GM18870 (cell line): ENCODE measurements around the gene RASAL3.
"Not testable (repeated sequence)": the region's sequence is repeated elsewhere in the genome, so short reads cannot be mapped to it uniquely, and the experiment has no call there.

Experiments
- ATAC-seq: cut with Tn5 transposase; IDR thresholded peaks from one replicate; pipeline ENCODE4 v1.9.1; 2021; ENCODE audit warnings: moderate library complexity; ENCODE audit not compliant: unreplicated experiment

Gene RASAL3

DNA sequence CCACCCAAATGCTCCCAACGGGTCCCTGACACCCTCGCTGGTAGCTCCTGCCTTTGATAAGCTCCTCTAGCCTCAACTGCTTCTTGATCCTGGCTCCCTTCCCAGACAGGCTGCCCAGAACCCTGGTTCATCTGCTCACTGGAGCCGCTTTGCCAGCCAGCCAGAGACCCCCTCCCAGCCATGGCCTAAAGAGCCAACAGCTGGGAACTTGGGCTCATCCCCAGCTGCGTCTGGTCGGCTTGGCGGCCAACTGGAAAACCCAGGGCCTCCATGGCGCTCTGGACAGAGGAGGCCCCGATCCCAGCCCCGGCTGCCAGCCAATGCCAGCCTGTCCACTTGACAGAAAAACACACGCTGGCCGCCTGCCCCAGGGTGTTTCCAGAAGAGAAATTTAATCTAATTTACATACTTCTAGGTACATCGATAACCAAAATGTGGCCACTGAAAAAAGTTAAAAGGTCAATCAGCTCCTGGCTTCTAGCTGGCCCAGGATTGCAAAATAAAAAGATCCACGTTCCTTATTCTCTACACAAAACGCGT is 42.6 kb downstream of the RASAL3 start:
- no peak for ATAC-seq

DNA sequence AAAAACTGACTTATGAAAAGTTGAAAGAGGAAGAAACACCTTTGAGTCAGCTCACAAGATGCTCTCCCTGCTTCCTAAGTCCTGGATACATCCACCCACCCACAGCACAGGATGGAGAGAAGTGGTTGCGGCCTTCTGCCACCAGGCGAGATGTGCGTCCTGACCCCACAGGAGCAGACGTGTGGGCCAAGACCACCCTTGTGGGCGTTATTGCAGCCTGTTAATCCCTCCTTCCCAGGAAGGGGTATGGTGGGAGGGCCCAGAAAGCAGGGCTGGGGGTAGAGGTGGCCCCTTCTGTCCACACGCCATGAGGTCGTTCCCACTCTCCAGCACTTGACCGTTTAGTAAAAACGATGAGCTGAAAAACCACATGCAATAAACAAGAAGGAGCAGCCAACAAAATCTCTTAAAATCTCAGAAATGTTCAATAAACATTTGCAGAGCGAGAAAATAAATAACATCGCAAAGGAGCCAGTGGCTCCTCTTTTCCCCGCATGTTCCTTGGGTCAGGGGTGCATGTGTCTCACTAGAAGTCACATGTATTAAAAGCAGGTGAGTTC is 43.1 kb downstream of the RASAL3 start:
- no peak for ATAC-seq

DNA sequence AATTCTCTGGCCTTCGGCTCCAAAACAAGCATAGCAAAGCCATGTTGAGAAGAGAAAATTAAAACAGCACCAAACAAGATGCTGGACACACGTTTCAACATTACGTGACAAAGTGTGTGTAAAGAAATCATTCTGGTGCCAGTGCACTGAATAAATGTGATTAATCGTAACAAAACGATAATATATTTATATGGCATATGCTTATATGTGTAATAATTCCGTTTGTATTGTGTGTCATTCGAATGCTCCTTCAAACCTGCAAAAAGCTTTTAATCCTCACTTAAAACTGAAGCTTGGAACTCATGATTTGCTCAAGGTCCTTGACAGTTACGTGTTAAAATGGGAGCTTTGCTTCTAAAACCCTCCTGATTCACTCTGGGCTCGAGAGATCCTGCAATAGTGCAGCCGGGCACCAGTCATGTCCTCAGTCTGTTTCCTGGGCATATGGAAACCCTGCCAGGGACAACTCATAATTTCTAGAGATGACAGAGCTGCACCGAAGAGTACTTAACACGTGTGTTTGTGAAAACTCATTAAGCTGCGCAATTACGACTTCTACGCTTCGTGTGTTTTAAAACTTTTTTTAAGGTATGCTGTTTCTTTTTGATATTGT is 44.8 kb downstream of the RASAL3 start:
- no peak for ATAC-seq

DNA sequence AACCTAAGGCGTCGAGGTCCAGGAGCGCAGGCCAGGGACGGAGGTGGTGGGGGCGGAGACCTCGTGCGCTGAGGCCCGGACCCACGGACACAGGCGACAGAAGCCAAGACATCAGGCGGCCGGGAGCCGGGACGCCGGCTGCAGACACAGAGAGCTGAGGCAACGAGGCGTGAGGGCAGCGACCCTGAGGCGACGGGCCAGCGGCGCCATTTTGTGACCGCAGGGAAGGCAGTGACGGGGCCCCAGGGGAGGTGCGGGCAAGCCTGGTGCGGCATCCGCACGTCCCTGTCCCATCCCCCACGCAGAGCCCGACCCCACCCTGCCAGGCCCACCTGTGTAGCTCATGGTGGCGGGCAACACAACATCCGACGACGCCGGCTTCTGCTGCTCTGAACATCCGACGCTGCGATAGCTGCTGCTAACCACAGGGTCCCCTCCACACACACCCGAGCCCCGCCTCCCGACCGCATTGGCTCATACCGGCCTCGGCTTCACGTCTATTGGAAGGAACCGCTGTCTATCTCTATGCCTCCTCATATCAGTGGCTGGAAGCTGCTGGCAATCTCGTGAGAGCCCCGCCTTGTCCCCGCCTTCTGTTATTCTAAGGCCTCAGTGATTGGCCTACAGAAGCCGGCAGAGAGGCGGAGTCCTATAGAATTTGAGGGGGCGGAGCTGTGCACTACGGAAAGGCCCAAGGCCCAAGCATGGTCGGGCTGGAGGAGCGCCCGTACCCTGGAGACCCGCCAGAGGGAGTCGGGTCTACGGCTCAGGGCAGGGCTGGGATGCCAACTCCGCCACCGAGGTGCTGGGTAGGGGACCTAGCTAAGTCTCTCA is 45.5 kb downstream of the RASAL3 start, which contains the start of gene AKAP8L:
Gene AKAP8L (minus strand): TSS at position 410 of the 834 bp plus-strand sequence. CDS start 65 bp downstream, at position 345.
- ATAC-seq = peak; percentile 93

DNA sequence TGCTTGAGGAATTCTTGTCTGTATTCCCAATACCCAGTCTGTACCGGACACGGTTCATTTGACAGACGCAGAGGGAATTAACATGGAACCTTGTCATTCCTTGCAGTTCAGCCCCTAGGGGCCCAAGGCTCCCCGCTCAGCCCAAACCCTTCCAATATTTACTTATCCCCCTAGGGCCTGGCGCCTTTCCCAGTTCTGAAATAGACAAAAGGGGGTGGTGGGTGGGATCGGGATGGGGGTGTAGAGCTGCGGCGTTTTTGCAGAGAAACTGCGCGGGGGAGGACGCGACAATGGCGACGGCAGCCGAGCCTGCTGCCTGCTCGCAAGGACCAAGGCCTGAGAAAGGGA is 46.1 kb downstream of the RASAL3 start:
- no peak for ATAC-seq

DNA sequence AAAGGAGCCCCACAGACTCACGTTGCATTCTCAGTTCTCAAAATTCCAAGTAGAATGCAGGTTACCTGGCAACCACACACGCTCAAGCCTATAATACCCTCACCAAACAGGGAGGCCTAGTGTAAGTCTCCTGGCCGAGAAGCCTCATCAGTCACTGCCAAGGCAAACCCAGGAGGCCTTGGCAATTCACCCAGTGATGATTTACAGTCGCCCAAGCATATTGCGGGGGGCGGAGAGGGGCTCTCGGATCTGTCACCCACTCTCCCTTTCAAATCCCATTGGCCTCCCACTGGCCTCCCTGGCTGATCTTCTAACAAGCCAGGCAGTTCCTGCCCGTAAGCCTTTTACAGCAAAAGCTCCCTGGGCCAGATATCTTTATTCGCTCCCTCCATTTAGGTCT is 46.6 kb downstream of the RASAL3 start:
- no peak for ATAC-seq

DNA sequence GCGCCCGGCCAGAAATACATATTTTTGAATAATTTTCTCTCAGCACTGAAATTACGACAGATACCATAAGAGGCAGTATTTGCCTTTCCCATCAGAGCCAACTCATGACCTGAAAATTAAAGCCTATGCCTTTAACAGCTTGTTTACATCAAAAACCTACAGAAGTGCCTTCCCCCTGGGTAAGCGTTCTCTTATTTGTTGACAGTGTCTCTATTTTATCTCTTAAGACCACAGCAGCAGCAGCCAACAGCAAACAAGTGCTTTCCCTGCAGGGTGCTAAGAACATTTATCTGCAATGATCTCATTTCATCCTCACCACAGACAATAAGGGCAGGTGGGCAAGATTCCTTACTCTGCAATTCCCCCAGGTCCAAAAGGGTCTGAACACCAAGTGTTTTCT is 51.5 kb downstream of the RASAL3 start:
- ATAC-seq = no peak

DNA sequence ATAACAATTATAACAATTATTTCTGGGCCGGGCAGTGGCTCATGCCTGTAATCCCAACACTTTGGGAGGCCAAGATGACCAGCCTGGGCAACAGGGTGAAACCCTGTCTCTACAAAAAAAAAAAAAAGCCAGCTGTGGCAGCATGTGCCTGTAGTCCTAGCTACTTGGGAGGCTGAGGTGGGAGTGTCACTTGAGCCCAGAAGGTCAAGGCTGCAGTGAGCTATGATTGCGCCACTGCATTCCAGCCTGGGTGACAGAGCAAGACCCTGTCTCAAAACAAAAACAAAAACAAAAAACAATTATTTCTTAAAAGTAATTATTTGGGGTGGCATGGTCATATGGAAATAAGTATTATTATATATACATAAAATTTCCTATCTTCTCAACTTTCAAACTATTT is 53.0 kb downstream of the RASAL3 start:
- ATAC-seq = not testable (repeated sequence)

DNA sequence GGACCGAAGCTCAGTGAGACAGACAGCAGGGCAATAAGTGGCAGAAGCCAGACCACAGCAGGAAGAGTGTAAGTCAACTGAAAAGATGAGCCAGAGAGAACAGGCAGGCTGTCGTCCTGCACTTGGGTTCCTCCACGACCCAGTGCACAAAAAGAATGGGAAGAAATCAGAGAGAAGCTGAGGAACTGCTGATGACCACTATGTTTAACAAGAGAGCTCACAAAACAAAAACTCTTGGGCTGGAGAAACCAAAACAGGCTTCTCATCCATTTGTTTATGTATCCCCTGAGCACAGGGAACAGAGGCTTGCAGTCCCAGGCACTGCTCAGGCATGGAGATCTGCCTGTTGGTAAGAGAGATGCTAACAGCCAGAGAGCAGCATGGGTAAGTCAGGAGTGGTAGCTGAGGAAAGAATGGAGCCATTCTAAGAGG is 59.5 kb downstream of the RASAL3 start:
- ATAC-seq = no peak

DNA sequence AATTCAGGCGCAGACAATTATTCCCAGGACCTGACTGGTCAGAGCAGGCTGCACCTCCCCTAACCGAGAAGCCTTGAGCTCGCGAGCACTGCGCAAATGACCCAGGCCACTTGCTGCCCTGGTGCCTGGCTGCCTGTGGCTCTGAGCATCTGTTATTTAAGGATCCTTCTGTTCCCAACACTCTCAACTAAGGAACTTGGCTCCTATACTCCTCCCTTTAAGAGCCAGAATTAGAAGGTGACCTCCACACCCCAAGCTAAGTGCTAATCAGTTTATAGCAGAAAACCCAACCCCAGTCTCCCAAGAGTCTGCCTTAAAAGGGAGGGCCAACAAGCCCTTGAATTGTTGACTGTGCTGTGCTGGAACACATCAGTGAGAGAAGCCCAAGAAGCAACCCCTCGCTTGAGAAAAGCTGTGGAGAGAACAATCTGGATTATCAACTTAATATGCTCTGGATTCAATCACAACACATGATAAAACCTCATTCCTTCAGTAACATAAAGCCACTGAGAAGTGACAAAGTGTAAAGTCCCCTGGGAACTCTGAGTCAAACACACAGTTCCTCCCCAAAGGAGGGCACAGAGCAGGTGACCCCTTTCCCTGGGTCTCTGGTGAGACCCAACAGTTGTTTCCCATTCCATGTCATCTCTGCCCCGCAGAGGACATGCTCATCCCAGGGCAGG is 60.1 kb downstream of the RASAL3 start:
- ATAC-seq = no peak

DNA sequence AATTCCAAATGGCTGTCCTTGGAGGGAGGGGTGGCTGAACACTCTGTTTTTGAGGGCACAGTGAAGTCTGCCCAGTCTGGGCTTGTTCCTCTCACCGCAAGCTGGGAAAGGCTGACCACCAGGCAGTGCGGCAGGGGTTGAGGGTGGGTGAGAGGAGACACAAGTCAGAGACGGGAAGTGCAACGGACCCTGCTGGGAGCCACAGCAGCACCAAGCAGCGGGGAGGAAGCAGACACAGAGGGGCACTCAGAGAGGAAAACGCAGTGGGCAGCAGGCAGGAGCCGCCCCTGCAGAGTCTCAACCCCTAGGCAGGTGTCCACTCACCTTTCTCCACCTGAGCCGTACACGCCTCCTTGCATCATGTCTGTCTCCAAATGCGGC is 61.2 kb downstream of the RASAL3 start:
- ATAC-seq = no peak

DNA sequence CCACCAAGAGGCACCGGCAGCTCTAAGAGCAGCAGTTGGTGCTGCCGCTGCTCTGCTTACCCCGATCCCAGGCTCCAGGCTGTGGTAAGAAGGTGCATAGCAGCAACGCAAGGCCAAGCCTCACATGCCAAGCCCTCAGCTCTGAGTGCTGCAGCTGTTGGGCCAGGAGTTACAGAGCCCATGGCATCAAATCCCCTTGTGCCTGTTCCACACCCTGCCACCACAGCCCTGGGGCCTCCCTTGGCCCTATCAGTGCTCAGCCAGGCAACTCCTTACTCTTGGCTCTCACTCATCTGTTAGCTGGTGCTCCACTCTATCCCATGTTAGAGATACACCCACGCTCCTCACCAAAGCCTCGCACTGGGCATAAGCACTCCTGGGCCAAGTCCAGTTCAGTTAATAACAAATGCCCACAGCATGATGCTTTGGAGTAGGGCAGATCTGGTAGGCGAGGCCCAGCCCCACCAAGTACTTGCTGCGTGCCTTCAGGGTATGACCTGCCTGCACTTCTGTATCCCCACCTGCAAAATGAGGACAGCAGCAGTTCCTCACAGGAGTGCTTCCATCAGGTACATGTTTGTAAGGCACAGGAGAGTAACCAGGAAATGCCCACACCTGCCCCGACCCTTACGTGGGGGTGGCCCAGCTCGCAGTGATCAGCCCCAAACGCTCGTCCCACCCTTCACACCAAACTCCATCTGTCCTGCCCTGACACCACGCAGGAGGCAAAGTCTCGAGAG is 61.8 kb downstream of the RASAL3 start:
- ATAC-seq = no peak
